ENCODE data around the gene ZNF148. TPM values are rescaled to one million over a fixed set of nuclear protein-coding genes. Genes with fewer than 3 reads are reported as not detected.
"Not testable (repeated sequence)": the region's sequence is repeated elsewhere in the genome, so short reads cannot be mapped to it uniquely, and the experiment has no call there.

Gene ZNF148
- total RNA-seq, 1 donor from 2014 or later, result 33.1 TPM

GRCh38 chr3:125378762-125379161, 3.6 kb upstream of the ZNF148 start:
- DNase-seq (ENCODE audit: low spot score), result no peak

GRCh38 chr3:125375950-125376679, 990 bp upstream of the ZNF148 start:
- DNase-seq (ENCODE audit: low spot score), result no peak

- DNase-seq (ENCODE audit: low spot score), result no peak
Observed at GRCh38 chr3:125374501-125374995, 577 bp downstream of the ZNF148 start.

- no peak for DNase-seq (ENCODE audit: low spot score)
Observed at GRCh38 chr3:125367403-125368230, 7.5 kb downstream of the ZNF148 start.

GRCh38 chr3:125366132-125366531, 9.0 kb downstream of the ZNF148 start:
- DNase-seq (ENCODE audit: low spot score), result no peak

GRCh38 chr3:125359700-125360099, 15.4 kb downstream of the ZNF148 start:
- no peak for DNase-seq (ENCODE audit: low spot score)

- no peak for DNase-seq (ENCODE audit: low spot score)
Observed at GRCh38 chr3:125358923-125359322, 16.2 kb downstream of the ZNF148 start.

GRCh38 chr3:125357837-125358236, 17.3 kb downstream of the ZNF148 start:
- DNase-seq (ENCODE audit: low spot score), result no peak

GRCh38 chr3:125357032-125357658, 18.0 kb downstream of the ZNF148 start:
- DNase-seq (ENCODE audit: low spot score), result no peak

GRCh38 chr3:125356140-125357026, 18.7 kb downstream of the ZNF148 start:
- no peak for DNase-seq (ENCODE audit: low spot score)

GRCh38 chr3:125353659-125354058, 21.5 kb downstream of the ZNF148 start:
- no peak for DNase-seq (ENCODE audit: low spot score)

- DNase-seq (ENCODE audit: low spot score), result no peak
Observed at GRCh38 chr3:125353128-125353527, 22.0 kb downstream of the ZNF148 start.

- no peak for DNase-seq (ENCODE audit: low spot score)
Observed at GRCh38 chr3:125351814-125352456, 23.2 kb downstream of the ZNF148 start.

GRCh38 chr3:125351152-125351551, 24.0 kb downstream of the ZNF148 start:
- no peak for DNase-seq (ENCODE audit: low spot score)

- DNase-seq (ENCODE audit: low spot score), result no peak
Observed at GRCh38 chr3:125350597-125350996, 24.5 kb downstream of the ZNF148 start.

GRCh38 chr3:125349556-125350165, 25.5 kb downstream of the ZNF148 start:
- DNase-seq (ENCODE audit: low spot score), result no peak

- DNase-seq (ENCODE audit: low spot score), result no peak
Observed at GRCh38 chr3:125349055-125349454, 26.1 kb downstream of the ZNF148 start.

- DNase-seq (ENCODE audit: low spot score), result not testable (repeated sequence)
Observed at GRCh38 chr3:125343367-125343766, 31.8 kb downstream of the ZNF148 start.

- DNase-seq (ENCODE audit: low spot score), result no peak
Observed at GRCh38 chr3:125340121-125340520, 35.0 kb downstream of the ZNF148 start.

GRCh38 chr3:125337506-125337905, 37.6 kb downstream of the ZNF148 start:
- no peak for DNase-seq (ENCODE audit: low spot score)
